A673 (cell line): ENCODE data around the gene RIC1. TPM values are rescaled to one million over a fixed set of nuclear protein-coding genes. Genes with fewer than 3 reads are reported as not detected.

Experiments
- BruUV-seq: library from RNA; stranded (reverse); fragments of 400-500 nt; replicated peaks from 2 replicates; lab custom pipeline; 2021; lab: Mats Ljungman, UMichigan
- CTCF ChIA-PET: fragments of 300-600 bp; sonication (Branson Sonifier 250); formaldehyde crosslinking; loops from one replicate; lab custom pipeline; 2022; ENCODE audit warnings: antibody characterized with exemption; lab: Charles Lee
- POLR2A ChIA-PET: fragments of 300-600 bp; sonication (Branson Sonifier 250); formaldehyde crosslinking; loops from one replicate; lab custom pipeline; 2022; ENCODE audit warnings: antibody characterized with exemption; ENCODE audit not compliant: low non-redundant PET; lab: Charles Lee
- DNase-seq: peaks from one replicate; pipeline ENCODE4 v3.0.0-alpha.2; 2015; ENCODE audit warnings: low spot score
- H3K27ac ChIP-seq: fragments of 200-600 bp; sonication (generic); 2 replicates; pipeline ENCODE4 v1.5.1; 2016; ENCODE audit warnings: mixed run types, low read depth, mild to moderate bottlenecking, mixed read lengths, antibody characterized with exemption, low read length; ENCODE audit not compliant: poor library complexity, severe bottlenecking
- H3K27me3 ChIP-seq: fragments of 200-600 bp; sonication (generic); replicated peaks from 2 replicates; pipeline ENCODE4 v1.6.1; 2017; ENCODE audit warnings: mixed run types, low read depth, mild to moderate bottlenecking, mixed read lengths, antibody characterized with exemption, low read length; ENCODE audit not compliant: insufficient read depth, poor library complexity
- H3K36me3 ChIP-seq: fragments of 200-600 bp; sonication (generic); 2 replicates; pipeline ENCODE4 v1.6.1; 2016; ENCODE audit warnings: mixed run types, mild to moderate bottlenecking, mixed read lengths, antibody characterized with exemption, low read length; ENCODE audit not compliant: insufficient read depth, poor library complexity, severe bottlenecking
- H3K4me1 ChIP-seq: fragments of 200-600 bp; sonication (generic); 2 replicates; pipeline ENCODE4 v1.6.1; 2017; ENCODE audit warnings: mixed run types, mild to moderate bottlenecking, mixed read lengths, antibody characterized with exemption, low read length; ENCODE audit not compliant: insufficient read depth, poor library complexity, severe bottlenecking
- H3K4me3 ChIP-seq: fragments of 200-600 bp; sonication (generic); 2 replicates; pipeline ENCODE4 v1.5.1; 2016; ENCODE audit warnings: low read depth, mixed run types, mild to moderate bottlenecking, mixed read lengths, low read length; ENCODE audit not compliant: poor library complexity, severe bottlenecking
- H3K9me3 ChIP-seq: fragments of 200-600 bp; sonication (generic); 2 replicates; pipeline ENCODE4 v1.6.1; 2016; ENCODE audit warnings: mixed run types, low read depth, mild to moderate bottlenecking, mixed read lengths, antibody characterized with exemption, low read length; ENCODE audit not compliant: poor library complexity, severe bottlenecking
- EZH2 ChIP-seq: fragments of 200-600 bp; sonication (generic); IDR thresholded peaks from 2 replicates; pipeline ENCODE4 v1.6.1; 2017; ENCODE audit warnings: borderline replicate concordance, low read depth, mild to moderate bottlenecking, mixed read lengths, antibody characterized with exemption, low read length; ENCODE audit not compliant: poor library complexity, severe bottlenecking
- intact Hi-C: fragments of 100-400 bp; cut with micrococcal nuclease; formaldehyde crosslinking; loops from one replicate; pipeline ENCODE4 v1.10.0; 2022; ENCODE audit not compliant: unreplicated experiment
- total RNA-seq: library from RNA; stranded (reverse); gene quantifications from 2 replicates; pipeline ENCODE4 v1.2.3, GENCODE V29; 2021
- TF ChIP-seq, protein P1 (sequence below): fragments of 300-800, 200-600 bp; sonication (generic); conservative IDR thresholded peaks from 2 replicates; pipeline ENCODE4 v1.5.1; 2017; ENCODE audit warnings: low read depth, mild to moderate bottlenecking, antibody characterized with exemption, low read length, moderate library complexity, mixed read lengths

Gene RIC1
- total RNA-seq, 1 experiment from 2014 or later: 23.3 TPM

DNA sequence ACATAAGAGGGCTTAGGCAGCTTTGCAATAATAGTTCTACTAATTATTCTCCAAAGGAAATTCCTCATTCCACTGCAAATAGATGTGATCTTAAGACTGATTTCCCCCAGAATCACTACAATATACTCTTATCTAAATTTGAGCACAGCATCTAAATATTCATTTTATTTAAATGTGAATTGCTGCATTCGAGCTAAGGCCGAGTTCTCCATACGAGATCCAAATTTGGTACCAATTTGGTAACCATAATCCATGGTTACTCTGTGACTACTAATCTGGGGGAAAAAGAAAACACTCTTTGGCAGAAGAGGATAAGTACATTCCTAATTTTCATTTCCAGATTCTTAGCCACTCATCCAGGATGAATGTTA is 19.7 kb upstream of the RIC1 start:
- no peaks in the 10 kb centered on the region for H3K36me3 ChIP-seq
- no peak overlapping the region for H3K27ac ChIP-seq
- TF ChIP-seq, protein P1, sequence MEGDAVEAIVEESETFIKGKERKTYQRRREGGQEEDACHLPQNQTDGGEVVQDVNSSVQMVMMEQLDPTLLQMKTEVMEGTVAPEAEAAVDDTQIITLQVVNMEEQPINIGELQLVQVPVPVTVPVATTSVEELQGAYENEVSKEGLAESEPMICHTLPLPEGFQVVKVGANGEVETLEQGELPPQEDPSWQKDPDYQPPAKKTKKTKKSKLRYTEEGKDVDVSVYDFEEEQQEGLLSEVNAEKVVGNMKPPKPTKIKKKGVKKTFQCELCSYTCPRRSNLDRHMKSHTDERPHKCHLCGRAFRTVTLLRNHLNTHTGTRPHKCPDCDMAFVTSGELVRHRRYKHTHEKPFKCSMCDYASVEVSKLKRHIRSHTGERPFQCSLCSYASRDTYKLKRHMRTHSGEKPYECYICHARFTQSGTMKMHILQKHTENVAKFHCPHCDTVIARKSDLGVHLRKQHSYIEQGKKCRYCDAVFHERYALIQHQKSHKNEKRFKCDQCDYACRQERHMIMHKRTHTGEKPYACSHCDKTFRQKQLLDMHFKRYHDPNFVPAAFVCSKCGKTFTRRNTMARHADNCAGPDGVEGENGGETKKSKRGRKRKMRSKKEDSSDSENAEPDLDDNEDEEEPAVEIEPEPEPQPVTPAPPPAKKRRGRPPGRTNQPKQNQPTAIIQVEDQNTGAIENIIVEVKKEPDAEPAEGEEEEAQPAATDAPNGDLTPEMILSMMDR: no peak
- TF ChIP-seq EZH2: no peak
- ChIA-PET POLR2A (no interaction called here), CTCF (no interaction called here)
- DNase-seq: no peak
- intact Hi-C loops: loop anchor here (10.0 kb wide), 1 partner anchor 624 kb away; the partner anchor contains the start of gene JAK2
- no TSS peak for BruUV-seq
- H3K9me3 ChIP-seq: no peaks in the 10 kb centered on the region
- H3K4me3 ChIP-seq: no peak overlapping the region
- no peaks in the 10 kb centered on the region for H3K27me3 ChIP-seq
- no peaks in the 10 kb centered on the region for H3K4me1 ChIP-seq

GRCh38 chr9:5610491-5610890 is 18.4 kb upstream of the RIC1 start:
- H3K4me1 ChIP-seq: no peaks in the 10 kb centered on the region
- H3K4me3 ChIP-seq: no peak overlapping the region
- intact Hi-C loops: no loop called here
- H3K36me3 ChIP-seq: no peaks in the 10 kb centered on the region
- TF ChIP-seq, protein P1: no peak
- no peak for TF ChIP-seq EZH2
- no TSS peak for BruUV-seq
- DNase-seq: no peak
- ChIA-PET POLR2A (no interaction called here), CTCF (no interaction called here)
- H3K9me3 ChIP-seq: no peaks in the 10 kb centered on the region
- no peaks in the 10 kb centered on the region for H3K27me3 ChIP-seq
- no peak overlapping the region for H3K27ac ChIP-seq

DNA sequence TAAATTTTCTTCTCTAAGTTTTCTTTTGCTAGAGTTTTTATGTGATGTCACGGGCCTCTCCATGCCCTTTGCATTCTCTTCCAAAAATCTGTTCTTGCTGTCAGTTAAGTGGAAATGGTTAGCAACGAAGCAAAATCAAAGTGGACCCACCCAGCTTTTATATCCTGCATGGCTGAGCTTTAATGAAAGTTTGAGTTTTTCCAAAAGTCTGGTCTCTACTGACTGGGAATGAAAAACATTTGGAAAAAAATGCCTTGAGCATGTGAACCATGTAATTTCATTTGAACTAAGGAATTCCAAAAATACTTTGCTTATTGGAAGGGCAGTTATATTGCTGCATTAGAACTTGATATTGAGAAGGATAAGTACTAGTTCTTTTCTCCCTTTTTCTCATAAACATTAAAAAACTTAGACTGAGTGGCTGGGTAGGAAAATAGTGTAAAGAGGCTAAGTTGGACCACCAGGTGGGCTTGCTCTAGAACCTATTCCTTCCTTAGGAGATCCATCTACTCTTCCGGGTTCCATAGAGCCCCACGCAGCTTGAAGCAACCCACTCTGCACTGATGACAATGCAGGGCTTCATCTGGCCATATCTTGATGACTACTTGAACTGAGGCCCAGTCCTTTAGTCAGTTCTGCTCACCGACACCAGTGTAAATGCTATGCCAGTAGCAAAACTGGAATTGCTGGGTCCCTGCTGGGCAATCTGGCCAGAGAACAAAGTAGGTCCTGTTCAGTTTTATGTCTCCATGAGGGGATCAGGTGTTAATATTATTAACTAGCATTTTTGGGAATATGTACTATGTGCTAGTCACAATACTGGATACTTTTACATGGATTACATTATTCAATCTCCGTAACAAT is 17.4 kb upstream of the RIC1 start:
- ChIA-PET POLR2A (no interaction called here), CTCF (no interaction called here)
- Histone ChIP-seq H3K4me3 (no peak overlapping the region), H3K27me3 (no peaks in the 10 kb centered on the region), H3K36me3 (no peaks in the 10 kb centered on the region), H3K9me3 (no peaks in the 10 kb centered on the region), H3K4me1 (no peaks in the 10 kb centered on the region), H3K27ac (no peak overlapping the region)
- intact Hi-C loops: no loop called here
- no TSS peak for BruUV-seq
- DNase-seq: no peak
- TF ChIP-seq EZH2: no peak
- TF ChIP-seq, protein P1: no peak
